Parathyroid adenoma (tissue), 2 donors: Measurements from ENCODE around the gene ZSCAN18.

ENCODE experiments used
- H2AFZ ChIP-seq: fragments of 300-600 bp; sonication (generic); one replicate; pipeline ENCODE4 v1.7.0; 2017; ENCODE audit warnings: antibody characterized with exemption, mild to moderate bottlenecking
- H3K27ac ChIP-seq: fragments of 300-600 bp; sonication (generic); one replicate; pipeline ENCODE4 v1.7.0; 2017
- H3K27me3 ChIP-seq: fragments of 300-600 bp; sonication (generic); one replicate; pipeline ENCODE4 v1.7.0; 2017; ENCODE audit warnings: low read length; ENCODE audit not compliant: control insufficient read depth, insufficient read depth
- H3K36me3 ChIP-seq: fragments of 300-600 bp; sonication (generic); one replicate; pipeline ENCODE4 v1.7.0; 2017; ENCODE audit warnings: low read length; ENCODE audit not compliant: control insufficient read depth, insufficient read depth
- H3K4me1 ChIP-seq: fragments of 300-600 bp; sonication (generic); one replicate; pipeline ENCODE4 v1.7.0; 2017; ENCODE audit warnings: control low read depth
- H3K4me2 ChIP-seq: fragments of 300-600 bp; sonication (generic); one replicate; pipeline ENCODE4 v1.7.0; 2017; ENCODE audit warnings: low read length
- H3K4me3 ChIP-seq: fragments of 300-600 bp; sonication (generic); one replicate; pipeline ENCODE4 v1.7.0; 2017; ENCODE audit warnings: low read depth, low read length
- H3K79me2 ChIP-seq: fragments of 300-600 bp; sonication (generic); one replicate; pipeline ENCODE4 v1.7.0; 2017; ENCODE audit warnings: control low read depth
- H3K9ac ChIP-seq: fragments of 300-600 bp; sonication (generic); one replicate; pipeline ENCODE4 v1.7.0; 2017; ENCODE audit warnings: mild to moderate bottlenecking
- H3K9me3 ChIP-seq: fragments of 300-600 bp; sonication (generic); one replicate; pipeline ENCODE4 v1.7.0; 2017; ENCODE audit warnings: low read length; ENCODE audit not compliant: control insufficient read depth
- CTCF ChIP-seq: fragments of 300-600 bp; sonication (generic); IDR thresholded peaks from one replicate; pipeline ENCODE4 v1.7.0; 2017; ENCODE audit warnings: antibody characterized with exemption, mild to moderate bottlenecking
- donor health status: primary hyperparathyroidism.

ZSCAN18 gene

GRCh38 chr19:58129284-58129683 lies 31.3 kb upstream of the ZSCAN18 start:
- H3K36me3 ChIP-seq = peaks cover 34% of the 10 kb centered on the region
- TF ChIP-seq CTCF = no peak
- no peak overlapping the region for H3K9ac ChIP-seq
- no peak overlapping the region for H2AFZ ChIP-seq
- H3K4me1 ChIP-seq = no peaks in the 10 kb centered on the region
- no peaks in the 10 kb centered on the region for H3K79me2 ChIP-seq
- peaks cover 18% of the 10 kb centered on the region for H3K9me3 ChIP-seq
- no peak overlapping the region for H3K4me2 ChIP-seq
- no peaks in the 10 kb centered on the region for H3K27me3 ChIP-seq
- H3K4me3 ChIP-seq = no peak overlapping the region
- no peak overlapping the region for H3K27ac ChIP-seq

DNA sequence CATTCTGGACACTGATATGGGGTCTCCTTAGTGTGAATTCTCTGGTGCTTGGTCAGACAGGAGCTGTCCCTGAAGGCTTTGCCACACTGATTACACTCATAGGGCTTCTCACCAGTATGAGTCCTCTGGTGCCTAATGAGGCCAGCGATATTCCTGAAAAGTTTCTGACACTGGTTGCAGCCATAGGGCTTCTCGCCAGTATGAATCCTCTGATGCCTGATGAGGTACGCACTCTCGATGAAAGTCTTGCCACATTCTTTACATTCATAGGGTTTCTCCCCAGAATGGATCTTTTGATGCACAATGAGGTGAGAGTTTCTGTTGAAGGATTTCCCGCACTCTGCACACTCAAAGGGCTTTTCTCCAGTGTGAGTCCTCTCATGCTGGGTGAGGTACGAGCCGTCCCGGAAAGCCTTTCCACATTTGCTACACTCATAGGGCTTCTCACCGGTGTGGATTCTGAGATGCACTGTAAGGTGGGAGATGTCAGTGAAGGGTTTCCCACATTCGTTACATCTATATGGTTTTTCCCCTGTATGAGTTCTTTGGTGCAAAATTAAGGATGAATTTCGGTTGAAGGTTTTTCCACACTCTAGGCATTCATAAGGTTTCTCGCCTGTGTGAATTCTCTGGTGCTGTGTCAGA lies 30.1 kb upstream of the ZSCAN18 start:
- no peak overlapping the region for H3K4me2 ChIP-seq
- H3K9me3 ChIP-seq = peaks cover 15% of the 10 kb centered on the region
- no peak overlapping the region for H3K4me3 ChIP-seq
- no peaks in the 10 kb centered on the region for H3K27me3 ChIP-seq
- peaks cover 28% of the 10 kb centered on the region for H3K36me3 ChIP-seq
- TF ChIP-seq CTCF = no peak
- H3K79me2 ChIP-seq = no peaks in the 10 kb centered on the region
- no peak overlapping the region for H3K27ac ChIP-seq
- H3K9ac ChIP-seq = no peak overlapping the region
- H2AFZ ChIP-seq = no peak overlapping the region
- no peaks in the 10 kb centered on the region for H3K4me1 ChIP-seq

GRCh38 chr19:58123354-58123753 lies 25.3 kb upstream of the ZSCAN18 start:
- H2AFZ ChIP-seq = no peak overlapping the region
- no peaks in the 10 kb centered on the region for H3K79me2 ChIP-seq
- no peaks in the 10 kb centered on the region for H3K4me1 ChIP-seq
- H3K9ac ChIP-seq = no peak overlapping the region
- H3K27ac ChIP-seq = no peak overlapping the region
- no peak overlapping the region for H3K4me2 ChIP-seq
- no peak overlapping the region for H3K4me3 ChIP-seq
- H3K36me3 ChIP-seq = peaks cover 10% of the 10 kb centered on the region
- no peaks in the 10 kb centered on the region for H3K27me3 ChIP-seq
- peaks cover 10% of the 10 kb centered on the region for H3K9me3 ChIP-seq
- TF ChIP-seq CTCF = no peak

DNA sequence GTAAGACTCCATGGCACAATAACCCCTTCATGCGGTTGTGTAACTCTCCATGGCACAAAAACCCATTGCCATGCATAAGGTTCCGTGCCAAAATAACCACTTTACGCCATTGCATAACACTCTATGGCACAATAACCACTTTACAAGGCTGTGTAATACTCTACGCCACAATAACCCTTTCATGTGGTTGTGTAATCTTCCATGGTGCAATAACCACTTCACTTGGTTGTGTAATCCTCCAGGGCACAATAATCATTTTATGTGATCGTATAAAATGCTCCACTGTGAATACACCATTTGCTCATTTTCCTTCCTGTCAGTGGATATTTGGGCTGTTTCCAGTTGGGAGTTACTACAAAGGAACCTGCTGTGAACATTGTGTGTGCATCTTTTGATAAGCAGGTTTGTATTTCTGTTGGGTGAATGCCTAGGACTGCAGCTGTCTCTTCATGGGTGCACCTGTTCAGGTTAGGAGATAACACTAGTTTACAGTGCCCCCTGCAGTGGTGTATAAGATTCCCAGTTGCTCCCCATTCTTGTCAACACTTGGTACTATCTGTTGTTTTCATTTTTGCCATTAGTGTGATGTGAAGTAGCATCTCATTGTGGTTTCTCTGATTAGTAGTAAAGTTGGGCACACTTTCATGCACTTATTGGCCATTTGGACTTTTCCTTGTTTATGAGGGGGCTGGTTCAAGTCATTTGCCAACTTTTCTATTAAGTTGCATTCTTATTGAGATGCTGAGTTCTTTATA lies 21.1 kb upstream of the ZSCAN18 start:
- H2AFZ ChIP-seq = no peak overlapping the region
- H3K4me1 ChIP-seq = no peaks in the 10 kb centered on the region
- no peak for TF ChIP-seq CTCF
- H3K4me2 ChIP-seq = no peak overlapping the region
- H3K36me3 ChIP-seq = no peaks in the 10 kb centered on the region
- no peak overlapping the region for H3K4me3 ChIP-seq
- no peak overlapping the region for H3K27ac ChIP-seq
- no peaks in the 10 kb centered on the region for H3K27me3 ChIP-seq
- peaks cover 8% of the 10 kb centered on the region for H3K9me3 ChIP-seq
- no peak overlapping the region for H3K9ac ChIP-seq
- no peaks in the 10 kb centered on the region for H3K79me2 ChIP-seq
